ENCODE data around the gene LDHAL6B.
A peak's percentile ranks its signal among the peaks of the same experiment; 100 is the strongest.

Gene LDHAL6B

DNA sequence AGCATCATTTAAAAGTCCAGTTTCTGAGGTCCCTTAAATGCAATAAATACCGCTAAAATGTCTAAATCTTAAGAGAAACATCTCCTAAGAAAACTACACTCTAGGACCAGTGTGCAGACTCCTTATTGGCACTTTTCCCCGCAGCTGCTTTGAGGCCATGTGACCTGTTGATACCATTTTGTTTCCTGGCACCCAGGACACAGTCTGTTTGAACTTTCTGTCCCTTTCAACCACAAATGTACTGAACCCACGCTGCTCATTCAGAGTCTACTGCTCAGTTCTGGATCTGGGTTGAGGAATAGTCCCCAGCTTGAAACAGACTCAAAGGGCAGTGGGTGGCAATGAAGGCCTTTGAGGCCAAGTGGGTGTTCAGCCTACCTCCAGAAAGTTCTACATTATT, 17.1 kb downstream of the LDHAL6B start:
- H4K8ac ChIP-seq (ENCODE audit: low read depth, low read length): no peak overlapping the region
- H3K18ac ChIP-seq (ENCODE audit: low read length): no peak overlapping the region
- no peak overlapping the region for H3K4me2 ChIP-seq (ENCODE audit: insufficient read depth, low read length, poor library complexity, severe bottlenecking)
- H3K4me1 ChIP-seq (ENCODE audit: control insufficient read depth in 2 of 2, insufficient read depth in 1 of 2, low read depth in 1 of 2, low read length in 2 of 2): no peaks in the 10 kb centered on the region
- H3K4ac ChIP-seq (ENCODE audit: low read length): no peak overlapping the region
- peaks cover 0 to 32% of the 10 kb centered on the region in 2 donors for H3K36me3 ChIP-seq (replicated peaks in 1 of 2; ENCODE audit: control insufficient read depth in 2 of 2, insufficient read depth in 2 of 2, low read length in 2 of 2)
- no peak overlapping the region for H3K9ac ChIP-seq (ENCODE audit: low read depth, low read length, poor library complexity)
- H3K27ac ChIP-seq (replicated peaks; ENCODE audit: low read length): no peak overlapping the region
- H3K14ac ChIP-seq (ENCODE audit: low read length): no peak overlapping the region
- no peak overlapping the region for H2BK12ac ChIP-seq (ENCODE audit: low read length)
- H3K9me3 ChIP-seq (replicated peaks in 1 of 2; ENCODE audit: control insufficient read depth in 2 of 2, insufficient read depth in 1 of 2, low read depth in 1 of 2, low read length in 2 of 2): no peaks in the 10 kb centered on the region
- no peak overlapping the region for H2AFZ ChIP-seq (ENCODE audit: low read length)
- H3K4me3 ChIP-seq (ENCODE audit: low read length in 2 of 2): no peak overlapping the region
- no peak overlapping the region for H4K91ac ChIP-seq (ENCODE audit: low read depth, low read length, poor library complexity)
- no peak overlapping the region for H2BK5ac ChIP-seq (ENCODE audit: low read length)
- no peak overlapping the region for H2BK15ac ChIP-seq (ENCODE audit: low read length)
- no peak overlapping the region for H2BK120ac ChIP-seq (ENCODE audit: low read depth, low read length)
- no peak for DNase-seq (ENCODE audit: low spot score)
- H3K27me3 ChIP-seq (ENCODE audit: control insufficient read depth in 3 of 3, insufficient read depth in 3 of 3, low read depth in 1 of 3, low read length in 3 of 3): no peaks in the 10 kb centered on the region
- WGBS, 2 donors (ENCODE audit: extremely low coverage in 2 of 2, insufficient read length in 2 of 2, insufficient replicate concordance in 1 of 2): no CpG with 5 or more reads among the region's 3 CpGs
- no peak overlapping the region for H3K23ac ChIP-seq (ENCODE audit: low read depth, low read length, poor library complexity)
- H2AK5ac ChIP-seq (ENCODE audit: low read depth, low read length): no peak overlapping the region
- no peaks in the 10 kb centered on the region for H3K79me1 ChIP-seq (ENCODE audit: low read depth, low read length)

DNA sequence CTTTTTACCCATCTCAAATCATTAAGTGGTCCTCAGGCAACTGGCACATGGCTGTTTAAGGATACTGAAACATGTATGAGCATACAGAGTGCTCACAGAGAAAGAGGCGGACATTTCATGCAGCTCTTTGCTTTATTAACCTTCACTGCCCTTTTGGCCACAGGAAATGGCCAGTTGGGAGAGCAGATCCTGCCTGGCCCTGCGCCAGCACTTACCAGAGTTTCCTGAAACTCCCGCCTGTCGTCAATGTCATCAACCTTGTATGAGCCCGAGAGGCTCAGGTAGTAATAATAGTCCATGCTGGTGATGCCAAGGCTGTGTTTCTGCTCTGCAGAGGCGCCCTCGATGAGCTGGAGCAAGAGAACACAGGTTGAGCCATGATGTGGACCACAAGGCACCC, 17.8 kb downstream of the LDHAL6B start:
- DNase-seq (ENCODE audit: low spot score): no peak
- no peak overlapping the region for H4K8ac ChIP-seq (ENCODE audit: low read depth, low read length)

DNA sequence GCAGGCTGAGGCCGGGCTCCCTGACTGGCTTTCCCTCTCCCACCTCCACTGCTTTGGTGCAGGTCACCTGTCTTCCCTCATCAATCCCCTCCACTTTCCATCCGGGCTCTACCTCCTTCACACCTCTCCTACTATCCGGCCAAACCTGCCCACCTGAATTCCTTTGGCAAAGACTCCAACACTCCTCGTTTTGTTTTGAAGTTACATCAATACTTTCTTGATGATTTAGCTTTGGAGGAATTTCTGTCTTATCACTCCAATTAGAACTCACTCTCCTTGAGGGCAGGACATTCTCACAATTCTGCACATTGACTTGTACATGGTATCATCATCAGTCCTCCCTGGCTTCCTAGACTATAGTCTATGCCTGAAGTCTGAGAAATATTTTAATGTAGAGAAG, 20.4 kb downstream of the LDHAL6B start:
- no peak overlapping the region for H2BK12ac ChIP-seq (ENCODE audit: low read length)
- H2BK120ac ChIP-seq (ENCODE audit: low read depth, low read length): no peak overlapping the region
- H3K36me3 ChIP-seq (replicated peaks in 1 of 2; ENCODE audit: control insufficient read depth in 2 of 2, insufficient read depth in 2 of 2, low read length in 2 of 2): peaks cover 0 to 21% of the 10 kb centered on the region in 2 donors
- H3K23ac ChIP-seq (ENCODE audit: low read depth, low read length, poor library complexity): no peak overlapping the region
- no peaks in the 10 kb centered on the region for H3K4me1 ChIP-seq (ENCODE audit: control insufficient read depth in 2 of 2, insufficient read depth in 1 of 2, low read depth in 1 of 2, low read length in 2 of 2)
- no peak for DNase-seq (ENCODE audit: low spot score)
- no peak overlapping the region for H2AK5ac ChIP-seq (ENCODE audit: low read depth, low read length)
- no peak overlapping the region for H4K91ac ChIP-seq (ENCODE audit: low read depth, low read length, poor library complexity)
- no CpG with 5 or more reads among the region's 4 CpGs for WGBS, 2 donors (ENCODE audit: extremely low coverage in 2 of 2, insufficient read length in 2 of 2, insufficient replicate concordance in 1 of 2)
- H3K79me1 ChIP-seq (ENCODE audit: low read depth, low read length): no peaks in the 10 kb centered on the region
- no peak overlapping the region for H3K18ac ChIP-seq (ENCODE audit: low read length)
- H4K8ac ChIP-seq (ENCODE audit: low read depth, low read length): no peak overlapping the region
- H3K4me3 ChIP-seq (ENCODE audit: low read length in 2 of 2): no peak overlapping the region
- no peaks in the 10 kb centered on the region for H3K9me3 ChIP-seq (replicated peaks in 1 of 2; ENCODE audit: control insufficient read depth in 2 of 2, insufficient read depth in 1 of 2, low read depth in 1 of 2, low read length in 2 of 2)
- no peak overlapping the region for H2BK15ac ChIP-seq (ENCODE audit: low read length)
- no peak overlapping the region for H3K4me2 ChIP-seq (ENCODE audit: insufficient read depth, low read length, poor library complexity, severe bottlenecking)
- no peak overlapping the region for H2BK5ac ChIP-seq (ENCODE audit: low read length)
- H3K27ac ChIP-seq (replicated peaks; ENCODE audit: low read length): no peak overlapping the region
- no peak overlapping the region for H3K4ac ChIP-seq (ENCODE audit: low read length)
- H2AFZ ChIP-seq (ENCODE audit: low read length): no peak overlapping the region
- no peak overlapping the region for H3K14ac ChIP-seq (ENCODE audit: low read length)
- no peak overlapping the region for H3K9ac ChIP-seq (ENCODE audit: low read depth, low read length, poor library complexity)
- H3K27me3 ChIP-seq (ENCODE audit: control insufficient read depth in 3 of 3, insufficient read depth in 3 of 3, low read depth in 1 of 3, low read length in 3 of 3): no peaks in the 10 kb centered on the region

More for the DNA sequence above, 17.8 kb downstream of the LDHAL6B start:
- Histone ChIP-seq H4K91ac (ENCODE audit: low read depth, low read length, poor library complexity) (no peak overlapping the region), H2AFZ (ENCODE audit: low read length) (no peak overlapping the region), H3K9ac (ENCODE audit: low read depth, low read length, poor library complexity) (no peak overlapping the region), H2BK120ac (ENCODE audit: low read depth, low read length) (no peak overlapping the region), H2BK12ac (ENCODE audit: low read length) (no peak overlapping the region), H3K27me3 (ENCODE audit: control insufficient read depth in 3 of 3, insufficient read depth in 3 of 3, low read depth in 1 of 3, low read length in 3 of 3) (no peaks in the 10 kb centered on the region), H3K14ac (ENCODE audit: low read length) (no peak overlapping the region), H2AK5ac (ENCODE audit: low read depth, low read length) (no peak overlapping the region), H3K79me1 (ENCODE audit: low read depth, low read length) (no peaks in the 10 kb centered on the region), H3K4me2 (ENCODE audit: insufficient read depth, low read length, poor library complexity, severe bottlenecking) (no peak overlapping the region), H3K23ac (ENCODE audit: low read depth, low read length, poor library complexity) (no peak overlapping the region), H3K9me3 (replicated peaks in 1 of 2; ENCODE audit: control insufficient read depth in 2 of 2, insufficient read depth in 1 of 2, low read depth in 1 of 2, low read length in 2 of 2) (no peaks in the 10 kb centered on the region), H2BK15ac (ENCODE audit: low read length) (no peak overlapping the region), H2BK5ac (ENCODE audit: low read length) (no peak overlapping the region), H3K27ac (replicated peaks; ENCODE audit: low read length) (no peak overlapping the region), H3K4me1 (ENCODE audit: control insufficient read depth in 2 of 2, insufficient read depth in 1 of 2, low read depth in 1 of 2, low read length in 2 of 2) (no peaks in the 10 kb centered on the region), H3K4ac (ENCODE audit: low read length) (no peak overlapping the region), H3K18ac (ENCODE audit: low read length) (no peak overlapping the region), H3K4me3 (ENCODE audit: low read length in 2 of 2) (peak overlapping the region in 1 of 2 donors; percentile 26), H3K36me3 (replicated peaks in 1 of 2; ENCODE audit: control insufficient read depth in 2 of 2, insufficient read depth in 2 of 2, low read length in 2 of 2) (peaks cover 0 to 30% of the 10 kb centered on the region in 2 donors)
- WGBS, 2 donors (ENCODE audit: extremely low coverage in 2 of 2, insufficient read length in 2 of 2, insufficient replicate concordance in 1 of 2): no CpG with 5 or more reads among the region's 7 CpGs

GRCh38 chr15:59229015-59229414, 22.4 kb downstream of the LDHAL6B start:
- DNase-seq (ENCODE audit: low spot score): no peak
- H2BK120ac ChIP-seq (ENCODE audit: low read depth, low read length): no peak overlapping the region
- H3K14ac ChIP-seq (ENCODE audit: low read length): no peak overlapping the region
- H3K18ac ChIP-seq (ENCODE audit: low read length): no peak overlapping the region
- no peak overlapping the region for H3K4me2 ChIP-seq (ENCODE audit: insufficient read depth, low read length, poor library complexity, severe bottlenecking)
- no peak overlapping the region for H2BK12ac ChIP-seq (ENCODE audit: low read length)
- no peaks in the 10 kb centered on the region for H3K9me3 ChIP-seq (replicated peaks in 1 of 2; ENCODE audit: control insufficient read depth in 2 of 2, insufficient read depth in 1 of 2, low read depth in 1 of 2, low read length in 2 of 2)
- no peak overlapping the region for H4K91ac ChIP-seq (ENCODE audit: low read depth, low read length, poor library complexity)
- H2AFZ ChIP-seq (ENCODE audit: low read length): no peak overlapping the region
- no peaks in the 10 kb centered on the region for H3K4me1 ChIP-seq (ENCODE audit: control insufficient read depth in 2 of 2, insufficient read depth in 1 of 2, low read depth in 1 of 2, low read length in 2 of 2)
- no peak overlapping the region for H2AK5ac ChIP-seq (ENCODE audit: low read depth, low read length)
- H4K8ac ChIP-seq (ENCODE audit: low read depth, low read length): no peak overlapping the region
- H3K79me1 ChIP-seq (ENCODE audit: low read depth, low read length): no peaks in the 10 kb centered on the region
- WGBS, 2 donors (ENCODE audit: extremely low coverage in 2 of 2, insufficient read length in 2 of 2, insufficient replicate concordance in 1 of 2): no CpG with 5 or more reads among the region's 4 CpGs
- no peak overlapping the region for H3K9ac ChIP-seq (ENCODE audit: low read depth, low read length, poor library complexity)
- H2BK15ac ChIP-seq (ENCODE audit: low read length): no peak overlapping the region
- no peaks in the 10 kb centered on the region for H3K27me3 ChIP-seq (ENCODE audit: control insufficient read depth in 3 of 3, insufficient read depth in 3 of 3, low read depth in 1 of 3, low read length in 3 of 3)
- no peak overlapping the region for H3K4ac ChIP-seq (ENCODE audit: low read length)
- H2BK5ac ChIP-seq (ENCODE audit: low read length): no peak overlapping the region
- no peak overlapping the region for H3K23ac ChIP-seq (ENCODE audit: low read depth, low read length, poor library complexity)
- H3K27ac ChIP-seq (replicated peaks; ENCODE audit: low read length): no peak overlapping the region
- no peak overlapping the region for H3K4me3 ChIP-seq (ENCODE audit: low read length in 2 of 2)
- H3K36me3 ChIP-seq (replicated peaks in 1 of 2; ENCODE audit: control insufficient read depth in 2 of 2, insufficient read depth in 2 of 2, low read length in 2 of 2): peaks cover 0 to 5% of the 10 kb centered on the region in 2 donors
